SU-DHL-6 (cell line): Measurements from ENCODE around the gene NBEA.
"Not testable (repeated sequence)": the region's sequence is repeated elsewhere in the genome, so short reads cannot be mapped to it uniquely, and the experiment has no call there.

ENCODE experiments used
- H2AFZ ChIP-seq: fragments of 200-600 bp; sonication (generic); 2 replicates; pipeline ENCODE4 v1.6.1; 2014; ENCODE audit warnings: low read depth, mild to moderate bottlenecking, moderate library complexity, mixed read lengths, antibody characterized with exemption, low read length; ENCODE audit not compliant: severe bottlenecking
- H3F3A ChIP-seq: fragments of 200-600 bp; shearing (Covaris generic); 2 replicates; pipeline ENCODE4 v1.6.0; 2016; ENCODE audit warnings: antibody characterized with exemption, mild to moderate bottlenecking; ENCODE audit not compliant: insufficient read depth
- H3K27ac ChIP-seq: fragments of 200-600 bp; sonication (generic); 2 replicates; pipeline ENCODE4 v1.5.1; 2016; ENCODE audit warnings: low read depth, mild to moderate bottlenecking, low read length, moderate library complexity, mixed read lengths
- H3K27me3 ChIP-seq: fragments of 200-600 bp; sonication (generic), shearing (Covaris generic); 2 replicates; pipeline ENCODE4 v1.6.0; 2014; ENCODE audit warnings: mild to moderate bottlenecking, low read length
- H3K36me3 ChIP-seq: fragments of 200-600 bp; sonication (generic); 2 replicates; pipeline ENCODE4 v1.6.1; 2014; ENCODE audit warnings: mild to moderate bottlenecking, low read length, mixed read lengths
- H3K4me2 ChIP-seq: fragments of 300-600, 200-600 bp; shearing (Covaris generic), sonication (generic); 2 replicates; pipeline ENCODE4 v1.6.0; 2014; ENCODE audit warnings: low read length, low read depth, mild to moderate bottlenecking; ENCODE audit not compliant: poor library complexity, severe bottlenecking
- H3K4me3 ChIP-seq: fragments of 200-600 bp; sonication (generic); 2 replicates; pipeline ENCODE4 v1.5.1; 2014; ENCODE audit warnings: antibody characterized with exemption, low read length, mild to moderate bottlenecking, mixed read lengths; ENCODE audit not compliant: insufficient read depth, poor library complexity, severe bottlenecking
- H3K79me2 ChIP-seq: fragments of 200-600 bp; sonication (generic); 2 replicates; pipeline ENCODE4 v1.6.1; 2014; ENCODE audit warnings: mild to moderate bottlenecking, low read length, moderate library complexity; ENCODE audit not compliant: insufficient read depth
- H3K9ac ChIP-seq: fragments of 200-600 bp; sonication (generic); 2 replicates; pipeline ENCODE4 v1.7.0; 2014; ENCODE audit warnings: mild to moderate bottlenecking, low read length
- H3K9me2 ChIP-seq: fragments of 200-600 bp; sonication (generic); replicated peaks from 2 replicates; pipeline ENCODE4 v1.6.1; 2014; ENCODE audit warnings: low read length; ENCODE audit not compliant: insufficient read depth
- H3K9me3 ChIP-seq: fragments of 200-600 bp; sonication (generic); 2 replicates; pipeline ENCODE4 v1.6.1; 2014; ENCODE audit warnings: low read length, mixed read lengths; ENCODE audit not compliant: insufficient read depth
- H4K20me1 ChIP-seq: fragments of 200-600 bp; sonication (generic); 2 replicates; pipeline ENCODE4 v1.6.1; 2014; ENCODE audit warnings: low read depth, mild to moderate bottlenecking, antibody characterized with exemption, low read length, moderate library complexity, mixed read lengths
- EZH2phosphoT487 ChIP-seq: fragments of 200-600 bp; sonication (generic), shearing (Covaris generic); conservative IDR thresholded peaks from 2 replicates; pipeline ENCODE4 v1.6.1; 2018; ENCODE audit warnings: mild to moderate bottlenecking, antibody characterized with exemption, low read length, moderate library complexity, mixed read lengths
- TF ChIP-seq, protein P1 (sequence below): fragments of 200-600 bp; sonication (generic); IDR thresholded peaks from one replicate; pipeline ENCODE4 v1.5.1; 2017; ENCODE audit warnings: antibody characterized with exemption, mild to moderate bottlenecking, low read length, moderate library complexity; ENCODE audit not compliant: insufficient read depth, poor library complexity, severe bottlenecking

Gene NBEA

DNA sequence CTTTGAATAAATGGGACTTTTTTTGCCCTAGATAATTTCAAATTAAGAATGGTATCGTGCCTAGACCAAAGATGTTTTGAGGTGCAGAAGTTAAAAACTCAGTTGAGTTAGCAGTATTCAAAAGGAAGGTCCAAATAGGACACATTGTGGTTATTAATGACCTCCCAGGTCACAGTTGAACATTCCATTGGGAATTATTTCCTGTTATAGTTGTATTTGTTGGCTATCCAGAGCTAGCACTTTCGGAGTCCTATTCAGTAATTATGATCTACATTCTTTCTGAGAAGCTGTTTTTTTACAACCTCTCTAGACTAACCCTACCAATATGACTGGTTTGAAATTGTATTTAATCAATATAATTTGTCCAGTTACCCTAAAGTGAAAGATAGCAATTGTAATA is 450.7 kb downstream of the NBEA start:
- Histone ChIP-seq H2AFZ (no peak overlapping the region), H3K9me2 (no peaks in the 10 kb centered on the region), H4K20me1 (no peaks in the 10 kb centered on the region), H3K27me3 (no peaks in the 10 kb centered on the region), H3K4me2 (no peak overlapping the region), H3K9me3 (no peaks in the 10 kb centered on the region), H3F3A (no peaks in the 10 kb centered on the region), H3K4me3 (no peak overlapping the region), H3K79me2 (no peaks in the 10 kb centered on the region), H3K27ac (no peak overlapping the region), H3K9ac (no peak overlapping the region), H3K36me3 (no peaks in the 10 kb centered on the region)
- TF ChIP-seq EZH2phosphoT487, result no peak
- TF ChIP-seq, protein P1, sequence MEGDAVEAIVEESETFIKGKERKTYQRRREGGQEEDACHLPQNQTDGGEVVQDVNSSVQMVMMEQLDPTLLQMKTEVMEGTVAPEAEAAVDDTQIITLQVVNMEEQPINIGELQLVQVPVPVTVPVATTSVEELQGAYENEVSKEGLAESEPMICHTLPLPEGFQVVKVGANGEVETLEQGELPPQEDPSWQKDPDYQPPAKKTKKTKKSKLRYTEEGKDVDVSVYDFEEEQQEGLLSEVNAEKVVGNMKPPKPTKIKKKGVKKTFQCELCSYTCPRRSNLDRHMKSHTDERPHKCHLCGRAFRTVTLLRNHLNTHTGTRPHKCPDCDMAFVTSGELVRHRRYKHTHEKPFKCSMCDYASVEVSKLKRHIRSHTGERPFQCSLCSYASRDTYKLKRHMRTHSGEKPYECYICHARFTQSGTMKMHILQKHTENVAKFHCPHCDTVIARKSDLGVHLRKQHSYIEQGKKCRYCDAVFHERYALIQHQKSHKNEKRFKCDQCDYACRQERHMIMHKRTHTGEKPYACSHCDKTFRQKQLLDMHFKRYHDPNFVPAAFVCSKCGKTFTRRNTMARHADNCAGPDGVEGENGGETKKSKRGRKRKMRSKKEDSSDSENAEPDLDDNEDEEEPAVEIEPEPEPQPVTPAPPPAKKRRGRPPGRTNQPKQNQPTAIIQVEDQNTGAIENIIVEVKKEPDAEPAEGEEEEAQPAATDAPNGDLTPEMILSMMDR, result no peak

GRCh38 chr13:35393886-35394285 is 451.8 kb downstream of the NBEA start:
- no peak for TF ChIP-seq EZH2phosphoT487
- TF ChIP-seq, protein P1, result no peak
- H3K4me2 ChIP-seq, result no peak overlapping the region
- no peak overlapping the region for H3K4me3 ChIP-seq
- H3K9me3 ChIP-seq, result no peaks in the 10 kb centered on the region
- no peak overlapping the region for H3K27ac ChIP-seq
- no peaks in the 10 kb centered on the region for H3F3A ChIP-seq
- no peaks in the 10 kb centered on the region for H3K36me3 ChIP-seq
- no peaks in the 10 kb centered on the region for H3K9me2 ChIP-seq
- H3K79me2 ChIP-seq, result no peaks in the 10 kb centered on the region
- no peak overlapping the region for H3K9ac ChIP-seq
- no peak overlapping the region for H2AFZ ChIP-seq
- no peaks in the 10 kb centered on the region for H3K27me3 ChIP-seq
- H4K20me1 ChIP-seq, result no peaks in the 10 kb centered on the region

- H3K27me3 ChIP-seq, H3K4me3 ChIP-seq: not testable (repeated sequence)
Measured at GRCh38 chr13:35408285-35408684, 466.2 kb downstream of the NBEA start.

GRCh38 chr13:35411059-35411744 is 469.1 kb downstream of the NBEA start:
- no peaks in the 10 kb centered on the region for H3K9me3 ChIP-seq
- H3K27ac ChIP-seq, result no peak overlapping the region
- H3K27me3 ChIP-seq, result no peaks in the 10 kb centered on the region
- TF ChIP-seq, protein P1, result no peak
- TF ChIP-seq EZH2phosphoT487, result no peak
- H3K4me3 ChIP-seq, result no peak overlapping the region
- H4K20me1 ChIP-seq, result no peaks in the 10 kb centered on the region
- no peaks in the 10 kb centered on the region for H3K36me3 ChIP-seq
- H3F3A ChIP-seq, result no peaks in the 10 kb centered on the region
- H3K9me2 ChIP-seq, result no peaks in the 10 kb centered on the region
- H2AFZ ChIP-seq, result no peak overlapping the region
- H3K79me2 ChIP-seq, result no peaks in the 10 kb centered on the region
- no peak overlapping the region for H3K9ac ChIP-seq
- no peak overlapping the region for H3K4me2 ChIP-seq

More at GRCh38 chr13:35408285-35408684, 466.2 kb downstream of the NBEA start:
- H3F3A ChIP-seq, H4K20me1 ChIP-seq, H3K9me3 ChIP-seq, H3K4me2 ChIP-seq, H2AFZ ChIP-seq, H3K9ac ChIP-seq, H3K79me2 ChIP-seq, H3K9me2 ChIP-seq, H3K27ac ChIP-seq, H3K36me3 ChIP-seq: not testable (repeated sequence)
